HepG2 (cell line): ENCODE data around the gene C16orf87. TPM values are rescaled to one million over a fixed set of nuclear protein-coding genes. Genes with fewer than 3 reads are reported as not detected.

Experiments used
- DMAP1 ChIP-seq: IDR thresholded peaks from 2 replicates; pipeline ENCODE4 v1.6.1; 2016
- GTF2F1 ChIP-seq: fragments of 150-350 bp; IDR thresholded peaks from 2 replicates; pipeline ENCODE4 v1.6.1; 2014; ENCODE audit warnings: low read length
- HNF1A ChIP-seq, 2 experiments: sonication (generic) in 1 of 2; formaldehyde crosslinking in 1 of 2; IDR thresholded peaks; 2 replicates each; pipeline versions ENCODE4 v1.4.0 to v1.6.1; 2016 to 2020; ENCODE audit warnings: borderline replicate concordance in 1 of 2, low read depth in 1 of 2, mild to moderate bottlenecking in 1 of 2, missing genetic modification reagents in 1 of 2
- MAFF ChIP-seq: IDR thresholded peaks from 2 replicates; pipeline ENCODE4 v1.6.1; 2011; ENCODE audit warnings: low read depth, low read length, improper control_type of control experiment
- NCOA5 ChIP-seq: sonication (generic); formaldehyde crosslinking; IDR thresholded peaks from 2 replicates; pipeline ENCODE4 v1.4.0; 2020; ENCODE audit warnings: missing genetic modification reagents
- POLR2G ChIP-seq: fragments of 200-400 bp; formaldehyde crosslinking; IDR thresholded peaks from 2 replicates; pipeline ENCODE4 v1.6.1; 2018; ENCODE audit warnings: mild to moderate bottlenecking, low read depth, low read length, moderate library complexity
- SIX1 ChIP-seq: sonication (generic); formaldehyde crosslinking; IDR thresholded peaks from 2 replicates; pipeline ENCODE4 v1.4.0; 2020; ENCODE audit warnings: missing genetic modification reagents, borderline replicate concordance
- SNAPC4 ChIP-seq: sonication (generic); formaldehyde crosslinking; IDR thresholded peaks from 2 replicates; pipeline ENCODE4 v1.4.0; 2020; ENCODE audit warnings: mild to moderate bottlenecking, missing genetic modification reagents
- SPEN ChIP-seq: sonication (generic); formaldehyde crosslinking; IDR thresholded peaks from 2 replicates; pipeline ENCODE4 v1.5.1; 2020; ENCODE audit warnings: low read depth, mild to moderate bottlenecking, missing genetic modification reagents
- XRCC5 ChIP-seq: fragments of 200-400 bp; formaldehyde crosslinking; optimal IDR thresholded peaks from 2 replicates; pipeline ENCODE3; 2017; ENCODE audit warnings: mild to moderate bottlenecking, low read length
- ZBTB10 ChIP-seq: sonication (generic); formaldehyde crosslinking; IDR thresholded peaks from 2 replicates; pipeline ENCODE4 v1.4.0; 2020; ENCODE audit warnings: missing genetic modification reagents, borderline replicate concordance
- ZNF296 ChIP-seq: sonication (generic); formaldehyde crosslinking; conservative IDR thresholded peaks from 2 replicates; pipeline ENCODE4 v1.5.0; 2020; ENCODE audit warnings: mild to moderate bottlenecking, missing genetic modification reagents
- ZNF513 ChIP-seq: sonication (generic); formaldehyde crosslinking; conservative IDR thresholded peaks from 2 replicates; pipeline ENCODE4 v1.5.0; 2020; ENCODE audit warnings: missing genetic modification reagents
- ZNF576 ChIP-seq: sonication (generic); formaldehyde crosslinking; IDR thresholded peaks from 2 replicates; pipeline ENCODE4 v1.4.0; 2020; ENCODE audit warnings: mild to moderate bottlenecking, missing genetic modification reagents
- ZNF777 ChIP-seq: sonication (generic); formaldehyde crosslinking; IDR thresholded peaks from 2 replicates; pipeline ENCODE4 v1.4.0; 2020; ENCODE audit warnings: missing genetic modification reagents
- polyA plus RNA-seq, 8 experiments: library from polyadenylated mRNA; depleted of rRNA in 3 of 8; stranded (reverse) in 7 of 8; unstranded in 1 of 8; fragments of >200 nt; fragmentation: Illumina TruSeq in 4 of 8; extraction: Trizol in 4 of 8; gene quantifications; 2 replicates each; pipeline versions ENCODE4 v1.2.1 to v1.2.3, GENCODE V29; 2011 to 2016; ENCODE audit warnings: low read depth in 4 of 8, missing spikeins in 1 of 8, mixed read lengths in 1 of 8; ENCODE audit not compliant: insufficient read depth in 1 of 8
- total RNA-seq, 5 experiments: library from RNA; depleted of rRNA; stranded (reverse); fragments of >200 nt; fragmentation: Illumina TruSeq; extraction: Trizol; gene quantifications; 2 replicates each; pipeline ENCODE4 v1.2.3, GENCODE V29; 2016; ENCODE audit warnings: low read depth in 1 of 5

Gene C16orf87
- total and polyA plus RNA-seq, 2 of the 13 experiments (the other 11 are each of a cell fraction or from before 2014, with no cell fraction given): 8.6 to 19.5 TPM

- TF ChIP-seq HNF1A (IDR thresholded peaks at IDR 0.05; ENCODE audit: low read depth) (no peak), HNF1A (CRISPR knock-in tag; IDR thresholded peaks at IDR 0.05; ENCODE audit: borderline replicate concordance) (no peak), ZNF576 (no peak), SNAPC4 (0 out of 2 replicates have a peak, but pooled peaks have one; percentile 46), ZNF777 (CRISPR knock-in tag) (no peak), NCOA5 (no peak), GTF2F1 (no peak), POLR2G (no peak), XRCC5 (no peak), ZNF296 (no peak), DMAP1 (no peak), ZBTB10 (CRISPR knock-in tag) (no peak), SPEN (CRISPR knock-in tag) (no peak), MAFF (no peak), ZNF513 (CRISPR knock-in tag) (no peak), SIX1 (CRISPR knock-in tag) (no peak)
Measured at GRCh38 chr16:46839986-46840443, 9.0 kb upstream of the C16orf87 start (continued).
